Measurements from ENCODE around the gene SMAD9. TPM values are rescaled to one million over a fixed set of nuclear protein-coding genes. Genes with fewer than 3 reads are reported as not detected.
"Not testable (repeated sequence)": the region's sequence is repeated elsewhere in the genome, so short reads cannot be mapped to it uniquely, and the experiment has no call there.

SMAD9 gene
- total RNA-seq, 4 donors from 2014 or later, result 0.98 to 4.1 (median 2.1) TPM

GRCh38 chr13:36887758-36888521 is 32.1 kb downstream of the SMAD9 start:
- H3K4me3 ChIP-seq, result no peak overlapping the region
- no peak for TF ChIP-seq EP300 (IDR thresholded peaks at IDR 0.05)
- no peak for TF ChIP-seq POLR2AphosphoS5 (IDR thresholded peaks at IDR 0.05)
- no peak for TF ChIP-seq POLR2A (IDR thresholded peaks at IDR 0.05)
- no peak for TF ChIP-seq CTCF (IDR thresholded peaks at IDR 0.05)
- H3K9me3 ChIP-seq, result no peaks in the 10 kb centered on the region
- no peak for DNase-seq (ENCODE audit: low spot score in 2 of 2)
- no peaks in the 10 kb centered on the region for H3K36me3 ChIP-seq
- WGBS, result 56% methylated on average over 9 of the region's 9 CpGs
- no peaks in the 10 kb centered on the region for H3K4me1 ChIP-seq
- no peaks in the 10 kb centered on the region for H3K27me3 ChIP-seq
- peak overlapping the region; percentile 38 for H3K27ac ChIP-seq

- Histone ChIP-seq H3K9me3 (no peaks in the 10 kb centered on the region), H3K36me3 (no peaks in the 10 kb centered on the region), H3K27ac (no peak overlapping the region), H3K4me3 (no peak overlapping the region), H3K27me3 (no peaks in the 10 kb centered on the region), H3K4me1 (no peaks in the 10 kb centered on the region)
- WGBS, result 94% methylated on average over 6 of the region's 6 CpGs
- TF ChIP-seq POLR2A (IDR thresholded peaks at IDR 0.05) (no peak), EP300 (IDR thresholded peaks at IDR 0.05) (no peak), POLR2AphosphoS5 (IDR thresholded peaks at IDR 0.05) (no peak), CTCF (IDR thresholded peaks at IDR 0.05) (no peak)
- DNase-seq (ENCODE audit: low spot score in 2 of 2), result no peak
Observed at GRCh38 chr13:36885901-36886300, 34.1 kb downstream of the SMAD9 start.

GRCh38 chr13:36884235-36884634 is 35.8 kb downstream of the SMAD9 start:
- 92% methylated on average over 6 of the region's 6 CpGs for WGBS
- TF ChIP-seq POLR2A (IDR thresholded peaks at IDR 0.05) (no peak), CTCF (IDR thresholded peaks at IDR 0.05) (no peak)
- Histone ChIP-seq H3K27me3 (no peaks in the 10 kb centered on the region), H3K9me3 (no peaks in the 10 kb centered on the region), H3K4me1 (no peaks in the 10 kb centered on the region), H3K36me3 (peaks cover 4% of the 10 kb centered on the region), H3K27ac (no peak overlapping the region), H3K4me3 (no peak overlapping the region)
- no peak for DNase-seq (ENCODE audit: low spot score in 2 of 2)

- Histone ChIP-seq H3K4me3 (no peak overlapping the region), H3K27me3 (no peaks in the 10 kb centered on the region), H3K9me3 (no peaks in the 10 kb centered on the region), H3K27ac (no peak overlapping the region), H3K36me3 (peaks cover 5% of the 10 kb centered on the region), H3K4me1 (no peaks in the 10 kb centered on the region)
- 76% methylated on average over 6 of the region's 6 CpGs for WGBS
- no peak for DNase-seq (ENCODE audit: low spot score in 2 of 2)
- TF ChIP-seq POLR2A (IDR thresholded peaks at IDR 0.05) (no peak), CTCF (IDR thresholded peaks at IDR 0.05) (no peak), EP300 (IDR thresholded peaks at IDR 0.05) (no peak), POLR2AphosphoS5 (IDR thresholded peaks at IDR 0.05) (no peak)
Observed at GRCh38 chr13:36883824-36884223, 36.2 kb downstream of the SMAD9 start.

GRCh38 chr13:36883392-36883791 is 36.6 kb downstream of the SMAD9 start:
- not testable (repeated sequence) for H3K4me1 ChIP-seq; H3K4me3 ChIP-seq; H3K27ac ChIP-seq; H3K9me3 ChIP-seq; DNase-seq (ENCODE audit: low spot score in 2 of 2); H3K27me3 ChIP-seq; H3K36me3 ChIP-seq
- 83% methylated on average over 5 of the region's 5 CpGs for WGBS
